T47D (cell line): ENCODE results near the gene DOCK8.

Experiments used
- DNase-seq, 2 experiments: peaks; one replicate each; pipeline versions ENCODE4 v3.0.0 to v3.0.0-alpha.2; 2011 to 2012; ENCODE audit warnings: low read depth in 1 of 2, low spot score in 1 of 2
- JUND ChIP-seq: IDR thresholded peaks from 2 replicates; pipeline ENCODE4 v1.6.1; 2012; ENCODE audit warnings: low read depth
- in situ Hi-C: cut with HindIII; loops from 2 replicates; pipeline ENCODE4 v1.10.0; 2016; ENCODE audit warnings: low sequenced_read_pairs, low pct_unique_long_range_greater_than_20kb

Gene DOCK8

DNA sequence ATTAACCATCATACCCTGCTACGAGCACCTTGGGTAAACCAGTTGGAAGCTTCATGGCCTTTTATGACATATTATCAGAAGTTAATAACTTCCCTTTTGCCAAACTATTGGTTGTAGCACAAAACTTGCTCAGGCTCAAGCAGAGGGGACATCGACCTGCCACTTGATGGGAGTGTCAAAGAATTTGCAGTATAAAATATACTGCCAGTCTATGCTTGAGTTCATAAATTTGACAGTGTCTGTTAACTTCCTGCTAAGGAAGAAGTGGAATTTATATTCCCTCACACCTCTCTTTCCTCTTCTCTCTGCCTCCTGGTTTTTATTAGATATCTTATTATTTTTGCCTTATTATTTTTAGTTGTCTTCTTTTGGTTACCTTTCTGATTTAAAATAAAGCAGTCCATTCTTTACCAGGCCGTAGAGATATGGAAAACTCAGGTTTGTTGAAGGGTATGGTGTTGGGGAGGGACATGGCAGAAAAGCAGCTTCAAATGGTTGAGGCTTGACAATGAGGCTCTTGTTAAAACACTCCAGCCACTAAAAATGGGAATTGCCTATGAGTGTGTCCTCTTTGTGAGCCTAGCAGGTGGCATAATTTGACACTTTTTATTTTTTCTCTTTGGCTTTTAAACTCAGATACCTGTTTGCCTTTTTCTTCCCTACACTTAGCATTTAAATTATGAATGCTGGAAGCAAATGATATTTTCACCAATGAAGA, 298.0 kb downstream of the DOCK8 start:
- no peak for DNase-seq
- in situ Hi-C loops = no loop called here
- no peak for TF ChIP-seq JUND
